ENCODE results near the gene VSX1.
A peak's percentile ranks its signal among the peaks of the same experiment; 100 is the strongest.

The VSX1 gene

DNA sequence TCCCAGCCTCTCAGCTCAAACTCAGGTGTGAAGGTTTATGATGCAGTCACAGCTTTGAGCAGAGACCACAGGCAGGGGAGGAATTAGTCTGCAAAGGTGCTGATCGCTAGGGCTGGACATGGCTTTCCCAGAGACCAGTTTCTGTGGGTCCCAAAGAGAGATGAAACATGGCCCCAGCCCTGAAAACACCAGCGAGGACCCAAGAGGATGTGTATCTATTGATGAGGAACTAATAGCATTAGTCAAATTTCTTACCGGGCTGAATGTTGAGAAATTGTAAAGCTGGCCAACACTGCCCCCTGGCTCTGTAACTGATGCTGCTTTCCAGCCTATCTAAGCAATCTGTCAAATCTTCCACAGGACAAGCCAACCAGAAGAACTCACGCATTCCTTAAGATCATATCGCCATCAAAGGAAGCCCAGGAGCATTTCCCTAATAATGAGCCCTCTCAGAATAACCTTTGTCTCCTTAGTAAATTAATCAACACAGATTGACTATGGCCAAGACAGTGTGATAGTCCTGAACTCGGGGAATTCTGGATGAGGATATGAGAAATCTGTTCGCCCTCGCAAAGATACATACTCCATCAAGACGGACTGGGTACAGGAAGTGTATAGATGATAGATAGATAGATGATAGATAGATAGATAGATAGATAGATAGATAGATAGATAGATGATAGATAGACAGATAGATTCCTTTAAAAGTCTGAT lies 16.2 kb downstream of the VSX1 start:
- peak; percentile 62 for DNase-seq

DNA sequence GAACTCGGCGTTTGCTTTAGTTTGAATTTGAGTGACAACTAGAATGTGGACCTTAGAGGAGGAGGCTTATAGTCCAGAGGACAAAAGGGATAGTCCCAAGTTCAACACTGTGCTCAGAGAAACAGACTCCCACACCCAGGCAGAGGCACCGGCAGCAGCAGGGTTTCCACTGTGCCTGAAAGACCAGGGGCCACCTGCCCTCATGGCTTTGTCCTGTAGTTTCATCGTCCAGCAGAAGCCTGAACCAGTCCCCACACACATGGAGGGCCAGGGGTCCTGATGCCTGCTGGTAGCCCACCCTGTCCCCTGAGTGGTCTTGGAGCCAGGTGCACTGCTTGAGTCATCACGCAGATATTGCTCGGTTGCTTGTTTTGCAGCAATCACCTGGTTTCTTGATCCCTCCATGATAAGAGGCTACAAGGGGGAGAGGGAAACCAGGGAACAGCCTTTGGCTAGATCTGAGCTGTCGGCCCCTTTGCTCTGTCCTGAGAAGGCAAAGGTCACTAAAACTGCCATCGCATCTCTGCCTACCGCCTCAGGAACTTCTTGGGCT lies 16.8 kb downstream of the VSX1 start:
- no peak for DNase-seq

- DNase-seq = no peak
These were observed 17.3 kb downstream of the VSX1 start for GRCh38 chr20:25064561-25065071.

- DNase-seq = no peak
These were observed 18.0 kb downstream of the VSX1 start for GRCh38 chr20:25063981-25064380.

DNA sequence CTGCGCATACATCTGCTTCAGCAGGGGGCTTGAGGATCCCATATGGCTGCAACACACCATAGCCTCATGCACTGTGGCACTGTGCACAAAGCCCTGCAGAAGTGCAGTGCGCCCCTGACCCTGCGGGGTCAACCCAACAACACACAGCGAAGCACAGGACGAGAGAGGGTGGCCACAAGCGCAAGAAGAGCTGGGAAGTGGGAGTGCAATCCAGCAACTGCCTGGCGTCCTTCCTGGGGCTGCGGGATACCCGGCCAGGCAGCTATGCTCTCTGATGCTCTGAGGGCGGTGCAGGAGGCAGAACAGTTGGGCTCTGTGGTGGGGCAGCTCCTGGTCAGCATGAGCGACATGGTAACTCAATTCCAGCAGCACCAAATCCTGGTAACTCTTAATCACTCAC lies 18.4 kb downstream of the VSX1 start:
- DNase-seq = no peak

GRCh38 chr20:25062841-25063240 lies 19.1 kb downstream of the VSX1 start:
- no peak for DNase-seq

DNA sequence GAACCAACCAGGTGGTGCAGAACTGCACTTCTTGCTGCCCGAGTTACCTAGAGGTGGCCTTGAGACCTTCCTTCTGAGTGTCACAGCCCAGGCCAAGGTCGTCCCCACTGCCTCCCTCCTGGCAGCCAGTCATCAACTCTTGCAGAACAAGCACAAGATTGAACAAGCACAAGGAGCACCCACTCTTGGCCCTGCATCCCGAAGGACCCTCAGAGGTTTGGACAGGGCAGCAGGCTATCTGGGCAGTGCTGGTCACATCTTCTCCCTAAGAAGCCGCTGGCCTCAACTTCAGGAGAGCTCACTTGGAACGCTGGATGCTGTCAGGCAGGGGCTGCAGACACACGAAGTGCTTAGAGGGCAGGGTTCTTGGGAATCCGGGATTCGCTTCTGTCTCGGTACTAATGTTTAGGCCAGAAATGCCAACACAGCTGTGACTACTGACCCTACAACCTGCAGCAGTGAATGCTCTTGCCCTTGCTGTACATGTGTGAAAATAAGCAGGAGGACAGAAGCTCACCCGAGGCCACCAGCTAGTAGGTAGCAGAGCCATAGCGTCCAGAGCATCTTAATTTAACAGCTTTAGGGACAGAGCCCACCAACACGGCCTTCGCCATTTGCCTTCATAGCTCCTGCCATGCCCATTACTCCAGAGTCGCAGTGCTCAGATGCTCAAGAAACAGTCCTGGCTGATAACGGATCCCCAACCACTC lies 20.0 kb downstream of the VSX1 start:
- no peak for DNase-seq

DNA sequence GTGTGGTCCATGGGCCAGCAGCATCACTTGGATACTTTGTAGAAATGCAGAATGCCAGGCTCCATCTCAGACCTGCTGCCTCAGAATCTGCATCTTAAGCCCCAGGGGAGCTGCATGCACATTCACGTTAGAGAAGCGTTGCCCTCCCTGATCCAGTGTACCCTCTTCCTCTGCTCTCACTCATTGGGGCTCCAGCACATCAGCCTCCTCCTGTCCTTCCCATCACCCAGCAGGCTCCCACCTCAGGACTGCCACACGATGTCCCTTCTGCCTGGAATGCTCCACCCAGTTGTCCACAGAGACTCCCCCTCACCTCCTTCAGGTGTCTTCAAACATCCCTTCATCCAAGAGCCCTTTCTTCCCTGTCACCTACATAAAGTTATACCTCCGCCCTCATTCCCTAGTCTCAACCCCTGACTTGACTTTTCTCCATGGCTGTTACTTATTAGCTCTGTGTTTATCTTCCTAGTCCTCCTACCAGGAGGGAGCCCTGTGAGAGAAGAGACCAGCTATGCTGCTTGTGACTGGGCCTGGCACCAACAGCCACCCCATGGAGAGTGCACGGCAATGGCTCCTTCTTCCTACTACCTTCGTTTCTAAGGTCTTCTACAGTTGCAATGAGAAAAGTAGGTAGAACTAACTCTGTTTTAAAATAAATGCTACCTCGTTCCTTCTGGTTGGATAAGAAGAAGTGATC lies 20.7 kb downstream of the VSX1 start:
- no peak for DNase-seq

GRCh38 chr20:25059866-25060465 lies 22.0 kb downstream of the VSX1 start:
- DNase-seq = no peak

DNA sequence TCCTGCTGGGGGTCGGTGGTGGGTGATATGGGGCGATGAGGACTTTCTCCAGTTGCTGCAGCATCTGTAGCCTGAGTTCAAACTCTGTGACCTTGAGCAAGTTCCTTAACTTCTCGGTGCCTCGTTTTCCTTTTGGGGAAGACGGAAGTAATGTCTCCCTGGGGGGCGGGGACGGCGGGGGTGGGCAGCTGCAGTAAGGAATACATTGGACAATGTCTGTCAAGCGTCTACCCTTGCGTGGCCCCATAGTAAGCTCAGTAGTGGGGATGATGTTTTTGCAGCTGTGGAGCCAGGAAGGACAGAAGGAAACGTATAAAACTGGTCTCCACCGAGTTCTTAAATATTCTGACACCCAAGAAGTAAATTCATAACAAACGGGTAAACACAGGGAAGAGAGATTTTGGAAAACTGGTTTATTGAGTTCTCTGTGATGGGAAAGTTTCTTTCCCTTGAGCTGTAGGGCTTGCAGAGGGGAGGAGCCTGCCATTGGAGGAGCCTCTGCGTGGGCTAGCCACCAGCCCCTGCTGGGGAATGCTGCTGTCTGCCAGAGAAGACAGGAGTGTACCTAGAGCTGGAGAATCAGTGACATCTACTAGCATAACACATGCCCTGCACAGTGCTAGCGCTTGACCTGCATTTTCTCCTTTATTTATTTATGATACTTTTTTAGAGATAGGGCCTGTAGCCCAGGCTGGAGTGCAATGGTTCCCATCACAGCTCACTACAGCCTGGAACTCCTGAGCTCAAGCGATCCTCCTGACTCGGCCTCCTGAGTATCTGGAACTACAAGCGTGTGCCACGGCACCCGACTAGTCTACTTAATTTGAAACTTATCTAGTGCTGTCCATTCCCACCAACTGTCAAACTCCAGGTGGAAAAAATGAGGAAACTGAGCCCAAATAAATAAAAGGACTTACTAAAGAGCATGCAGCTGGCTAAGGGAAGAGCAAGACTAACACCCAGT lies 22.8 kb downstream of the VSX1 start:
- DNase-seq = no peak

GRCh38 chr20:25058051-25058846 lies 23.7 kb downstream of the VSX1 start, which contains the start of gene ACSS1:
ACSS1 (minus strand) TSS chr20:25058139; CDS start chr20:25058102, 37 bp downstream.
- peak; percentile 20 for DNase-seq

DNA sequence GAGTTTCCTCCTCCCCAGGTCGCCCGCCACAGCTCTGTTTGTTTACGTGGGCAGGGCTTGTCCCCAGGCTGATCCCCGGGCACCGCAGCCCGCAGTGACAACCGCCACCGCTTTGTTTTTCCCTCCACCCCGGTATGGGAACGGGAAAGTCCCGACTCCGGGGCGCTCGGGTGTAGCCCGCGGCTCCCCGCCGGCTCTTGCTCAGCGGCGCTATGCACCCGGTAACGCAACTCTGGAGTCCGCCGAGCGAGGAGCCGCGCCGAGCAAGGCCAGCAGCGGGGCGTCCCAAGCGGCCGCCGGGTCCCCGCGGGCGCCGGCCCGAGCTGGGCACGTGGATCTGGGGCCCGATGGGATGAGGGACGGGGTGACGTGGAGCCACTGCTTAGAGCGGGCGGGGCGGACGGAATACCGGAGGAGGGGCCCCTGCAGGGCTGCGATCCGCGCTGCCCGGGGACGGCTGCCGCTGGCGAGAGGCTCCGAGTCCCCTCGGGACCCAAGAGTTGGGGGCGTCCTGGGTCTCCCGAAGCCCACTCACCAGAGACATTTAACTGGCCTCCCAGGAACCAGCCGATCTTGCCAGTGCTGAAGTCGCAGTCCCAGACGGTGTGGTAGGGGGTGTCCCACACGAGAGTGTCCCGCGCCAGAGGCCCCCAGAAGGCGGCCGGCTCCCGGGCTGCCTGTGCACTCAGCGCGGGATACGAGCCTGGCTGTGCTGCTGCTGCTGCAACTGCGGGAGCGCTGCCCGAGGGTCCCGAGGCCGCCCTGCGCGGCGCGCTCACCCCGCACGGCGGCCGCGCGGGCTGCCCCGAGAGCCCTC lies 24.5 kb downstream of the VSX1 start:
- DNase-seq = peak; percentile 30

GRCh38 chr20:25056690-25057233 lies 25.2 kb downstream of the VSX1 start:
- no peak for DNase-seq

DNA sequence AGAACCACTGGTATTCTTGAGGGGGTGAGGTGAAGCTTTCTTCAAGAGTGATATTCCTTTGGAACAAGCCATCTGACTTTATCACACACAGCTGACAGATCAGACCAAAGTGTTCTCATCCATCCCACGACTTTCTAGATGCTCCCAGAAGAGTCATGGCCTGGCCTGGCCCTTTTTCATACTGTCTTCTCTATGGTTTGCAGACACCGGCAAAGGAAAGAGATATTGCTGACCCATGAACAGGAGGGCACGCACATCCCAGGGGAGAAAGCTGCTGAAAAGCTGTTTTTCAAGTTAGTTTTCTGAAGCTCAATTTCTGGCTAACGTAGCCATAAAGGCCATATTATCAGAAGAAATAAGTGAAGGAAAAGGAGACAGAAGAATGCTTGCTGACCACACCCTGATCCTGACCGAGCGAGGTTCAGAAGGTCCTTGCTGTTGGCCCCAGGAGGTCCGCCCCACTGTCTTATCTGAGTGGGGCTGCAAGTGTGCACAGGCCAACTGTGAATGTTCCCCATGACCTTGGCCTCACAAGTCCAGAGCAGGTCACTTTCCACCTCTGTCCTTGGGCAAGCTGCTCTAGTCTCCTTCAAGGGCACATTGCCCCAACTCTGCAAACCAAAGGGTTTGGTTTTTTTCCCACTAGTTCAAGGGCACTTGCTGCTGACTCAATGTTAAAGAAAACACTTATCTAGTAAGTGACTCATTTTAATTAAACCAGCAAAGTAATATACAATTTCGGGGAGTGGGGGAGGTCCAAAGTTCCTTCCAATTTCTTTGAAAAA lies 26.0 kb downstream of the VSX1 start:
- DNase-seq = peak; percentile 17

- no peak for DNase-seq
These were observed 26.8 kb downstream of the VSX1 start for GRCh38 chr20:25054995-25055629.

DNA sequence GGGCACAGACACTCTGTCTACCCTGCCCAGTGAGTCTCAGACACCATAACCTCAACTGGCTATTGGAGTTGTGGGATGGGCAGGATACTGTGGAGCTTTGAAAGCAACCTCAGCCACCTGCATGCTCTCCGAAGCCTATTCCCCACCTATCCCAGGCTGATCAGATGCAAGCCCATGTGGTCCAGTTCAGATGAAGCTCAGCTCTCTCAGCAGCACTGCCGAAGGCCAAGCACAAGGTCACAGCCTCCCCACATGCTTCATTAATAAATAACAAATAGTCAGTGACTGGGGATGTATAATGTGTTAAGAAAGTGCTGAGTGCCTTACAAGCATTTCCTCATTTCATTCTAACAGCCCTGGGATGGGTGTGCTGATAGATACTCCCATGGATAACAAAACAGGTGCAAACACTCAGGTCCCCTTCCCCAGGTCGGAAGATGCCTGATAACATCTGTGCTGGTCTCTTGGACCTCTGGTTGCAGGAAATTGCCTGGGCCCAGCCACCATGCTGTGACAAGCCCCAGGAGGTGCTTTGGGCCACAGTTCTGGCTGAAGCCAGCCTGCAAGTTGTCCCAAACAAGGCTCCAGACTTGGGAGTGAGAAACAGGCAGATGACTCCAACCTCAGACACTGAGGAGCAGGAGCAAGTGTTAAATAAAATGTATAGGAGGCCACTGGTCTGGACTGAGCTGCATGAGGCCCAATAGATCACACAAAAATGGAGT lies 27.7 kb downstream of the VSX1 start:
- DNase-seq = no peak

DNA sequence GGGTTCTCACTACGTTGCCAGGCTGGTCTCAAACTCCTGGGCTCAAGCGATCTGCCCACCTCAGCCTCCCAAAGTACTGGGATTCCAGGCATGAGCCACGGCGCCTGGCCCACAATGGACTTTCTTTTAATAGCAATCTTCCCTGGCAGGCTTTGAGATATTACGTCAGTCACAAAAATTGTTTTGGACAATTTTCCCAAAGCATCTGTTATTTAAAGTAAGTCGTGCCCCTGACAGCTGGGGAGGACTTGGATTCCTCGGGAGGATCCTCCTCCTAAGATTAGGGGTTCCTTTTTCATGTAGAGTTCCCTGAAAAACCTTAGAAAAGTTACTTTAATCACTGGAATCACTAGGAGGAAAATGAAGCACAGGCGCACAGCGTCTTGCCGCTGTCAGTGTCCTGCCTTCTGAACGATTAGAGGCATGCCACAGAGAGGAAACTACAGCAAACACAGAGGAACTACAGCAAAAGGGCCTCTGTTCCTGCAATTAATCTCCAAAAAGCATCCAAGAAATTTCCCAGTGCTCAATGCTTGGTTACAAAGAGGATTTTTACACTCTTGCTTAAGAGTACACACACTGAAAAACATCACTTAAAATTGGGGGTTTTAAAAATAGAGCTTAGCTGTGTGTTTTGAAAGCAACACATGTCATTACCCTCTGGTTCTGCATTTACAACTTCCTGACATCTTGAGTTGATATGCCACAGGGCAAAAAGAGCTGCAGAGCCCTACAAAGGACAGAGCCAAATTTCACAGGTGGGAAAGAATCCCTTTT lies 28.5 kb downstream of the VSX1 start:
- DNase-seq = no peak
